HepG2 (cell line): ENCODE data around the gene PRSS8. TPM values are rescaled to one million over a fixed set of nuclear protein-coding genes. Genes with fewer than 3 reads are reported as not detected.

ENCODE experiments used
- ATF5 ChIP-seq: sonication (generic); formaldehyde crosslinking; IDR thresholded peaks from 2 replicates; pipeline ENCODE4 v1.4.0; 2020; ENCODE audit warnings: mild to moderate bottlenecking, low read depth, missing genetic modification reagents
- DDIT3 ChIP-seq: sonication (generic); formaldehyde crosslinking; IDR thresholded peaks from 2 replicates; pipeline ENCODE4 v1.4.0; 2020; ENCODE audit warnings: mild to moderate bottlenecking, missing genetic modification reagents
- HNRNPLL ChIP-seq: fragments of 200-400 bp; formaldehyde crosslinking; IDR thresholded peaks from 2 replicates; pipeline ENCODE4 v1.6.1; 2017; ENCODE audit warnings: mild to moderate bottlenecking, low read depth, low read length; ENCODE audit not compliant: poor library complexity, severe bottlenecking
- KDM1A ChIP-seq: IDR thresholded peaks from 2 replicates; pipeline ENCODE4 v1.6.1; 2016; ENCODE audit warnings: missing compliant biosample characterization
- MAFF ChIP-seq: IDR thresholded peaks from 2 replicates; pipeline ENCODE4 v1.6.1; 2011; ENCODE audit warnings: low read depth, low read length, improper control_type of control experiment
- PITX1 ChIP-seq: sonication (generic); formaldehyde crosslinking; IDR thresholded peaks from 2 replicates; pipeline ENCODE4 v1.5.1; 2020; ENCODE audit warnings: mild to moderate bottlenecking, missing genetic modification reagents
- PRDM4 ChIP-seq: sonication (generic); formaldehyde crosslinking; IDR thresholded peaks from 2 replicates; pipeline ENCODE4 v1.9.0; 2021; ENCODE audit warnings: missing genetic modification reagents, borderline replicate concordance
- SALL1 ChIP-seq: sonication (generic); formaldehyde crosslinking; IDR thresholded peaks from 2 replicates; pipeline ENCODE4 v1.8.0; 2022; ENCODE audit warnings: mild to moderate bottlenecking, missing genetic modification reagents
- SOX5 ChIP-seq: IDR thresholded peaks from 2 replicates; pipeline ENCODE4 v1.6.1; 2016; ENCODE audit warnings: borderline replicate concordance
- USF2 ChIP-seq, 2 experiments: sonication (generic) in 1 of 2; formaldehyde crosslinking in 1 of 2; IDR thresholded peaks; 2 replicates each; pipeline versions ENCODE4 v1.5.1 to v1.6.1; 2011 to 2020; ENCODE audit warnings: borderline replicate concordance in 1 of 2, low read depth in 1 of 2, low read length in 1 of 2, mild to moderate bottlenecking in 1 of 2, missing genetic modification reagents in 1 of 2, moderate library complexity in 1 of 2
- ZNF138 ChIP-seq: sonication (generic); formaldehyde crosslinking; IDR thresholded peaks from 2 replicates; pipeline ENCODE4 v1.5.0; 2020; ENCODE audit warnings: mild to moderate bottlenecking, low read depth, missing genetic modification reagents
- ZNF264 ChIP-seq: sonication (generic); formaldehyde crosslinking; IDR thresholded peaks from 2 replicates; pipeline ENCODE4 v1.4.0; 2020; ENCODE audit warnings: missing genetic modification reagents
- ZNF367 ChIP-seq: sonication (generic); formaldehyde crosslinking; IDR thresholded peaks from 2 replicates; pipeline ENCODE4 v1.4.0; 2020; ENCODE audit warnings: missing genetic modification reagents, borderline replicate concordance
- ZNF451 ChIP-seq: sonication (generic); formaldehyde crosslinking; IDR thresholded peaks from 2 replicates; pipeline ENCODE4 v1.5.0; 2020; ENCODE audit warnings: mild to moderate bottlenecking, missing genetic modification reagents
- ZNF564 ChIP-seq: sonication (generic); formaldehyde crosslinking; IDR thresholded peaks from 2 replicates; pipeline ENCODE4 v1.8.1; 2023; ENCODE audit warnings: mild to moderate bottlenecking, missing genetic modification reagents
- ZNF7 ChIP-seq: IDR thresholded peaks from 2 replicates; pipeline ENCODE4 v1.6.1; 2016; ENCODE audit warnings: missing biosample characterization, missing genetic modification reagents
- ZNF737 ChIP-seq: sonication (generic); formaldehyde crosslinking; IDR thresholded peaks from 2 replicates; pipeline ENCODE4 v1.5.0; 2020; ENCODE audit warnings: missing genetic modification reagents, mild to moderate bottlenecking, borderline replicate concordance
- ZSCAN22 ChIP-seq: sonication (generic); formaldehyde crosslinking; IDR thresholded peaks from 2 replicates; pipeline ENCODE4 v1.4.0; 2020; ENCODE audit warnings: mild to moderate bottlenecking, missing genetic modification reagents
- polyA plus RNA-seq, 8 experiments: library from polyadenylated mRNA; depleted of rRNA in 3 of 8; stranded (reverse) in 7 of 8; unstranded in 1 of 8; fragments of >200 nt; fragmentation: Illumina TruSeq in 4 of 8; extraction: Trizol in 4 of 8; gene quantifications; 2 replicates each; pipeline versions ENCODE4 v1.2.1 to v1.2.3, GENCODE V29; 2011 to 2016; ENCODE audit warnings: low read depth in 4 of 8, missing spikeins in 1 of 8, mixed read lengths in 1 of 8; ENCODE audit not compliant: insufficient read depth in 1 of 8
- total RNA-seq, 5 experiments: library from RNA; depleted of rRNA; stranded (reverse); fragments of >200 nt; fragmentation: Illumina TruSeq; extraction: Trizol; gene quantifications; 2 replicates each; pipeline ENCODE4 v1.2.3, GENCODE V29; 2016; ENCODE audit warnings: low read depth in 1 of 5
- TF ChIP-seq, protein P1 (sequence below): sonication (generic); formaldehyde crosslinking; IDR thresholded peaks from 2 replicates; pipeline ENCODE4 v1.4.0; 2020; ENCODE audit warnings: missing genetic modification reagents
- TF ChIP-seq, protein P2 (sequence below): sonication (generic); formaldehyde crosslinking; IDR thresholded peaks from 2 replicates; pipeline ENCODE4 v1.9.0; 2021; ENCODE audit warnings: missing genetic modification reagents, borderline replicate concordance

PRSS8 gene
- total and polyA plus RNA-seq, 2 of the 13 experiments (the other 11 are each of a cell fraction or from before 2014, with no cell fraction given), result 2.6 to 7.2 TPM

DNA sequence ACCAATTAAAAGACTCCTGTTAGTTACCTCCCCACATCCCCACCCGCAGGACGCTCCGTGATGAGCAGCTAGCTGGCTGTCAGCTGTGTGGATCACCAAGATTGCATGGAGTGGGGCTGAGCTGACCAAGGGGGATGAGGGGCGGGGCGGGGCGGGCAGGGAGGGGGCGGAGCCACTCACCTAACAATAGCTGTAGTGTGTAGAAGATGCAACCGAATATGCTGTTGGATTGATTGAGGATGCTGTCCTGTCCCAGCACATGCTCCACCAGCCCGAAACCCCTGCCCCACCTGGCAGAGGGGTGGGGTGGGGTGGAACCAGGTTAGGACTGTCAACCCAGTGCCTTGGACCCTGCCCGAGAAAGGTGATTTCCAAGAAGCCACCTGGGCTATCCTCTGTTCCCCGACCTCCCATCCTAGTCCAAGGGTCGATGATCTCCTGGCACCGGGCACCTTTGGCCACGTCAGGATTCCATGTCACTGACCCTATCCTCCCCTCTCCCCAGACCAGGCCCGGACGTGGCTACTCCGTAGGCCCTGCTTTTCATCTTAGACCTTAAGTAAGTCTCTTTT is 42.3 kb downstream of the PRSS8 start (continued):
- TF ChIP-seq PRDM4, result no peak
- no peak for TF ChIP-seq ZNF564 (CRISPR knock-in tag)
- no peak for TF ChIP-seq MAFF
- no peak for TF ChIP-seq ZNF451
- TF ChIP-seq ZNF737 (CRISPR knock-in tag), result no peak
- TF ChIP-seq ZNF367 (CRISPR knock-in tag), result no peak
- TF ChIP-seq HNRNPLL, result no peak
- TF ChIP-seq SALL1 (CRISPR knock-in tag), result no peak
- no peak for TF ChIP-seq ATF5 (CRISPR knock-in tag)
- no peak for TF ChIP-seq ZNF7 (CRISPR knock-in tag)
- no peak for TF ChIP-seq DDIT3 (CRISPR knock-in tag)
- TF ChIP-seq, protein P1, sequence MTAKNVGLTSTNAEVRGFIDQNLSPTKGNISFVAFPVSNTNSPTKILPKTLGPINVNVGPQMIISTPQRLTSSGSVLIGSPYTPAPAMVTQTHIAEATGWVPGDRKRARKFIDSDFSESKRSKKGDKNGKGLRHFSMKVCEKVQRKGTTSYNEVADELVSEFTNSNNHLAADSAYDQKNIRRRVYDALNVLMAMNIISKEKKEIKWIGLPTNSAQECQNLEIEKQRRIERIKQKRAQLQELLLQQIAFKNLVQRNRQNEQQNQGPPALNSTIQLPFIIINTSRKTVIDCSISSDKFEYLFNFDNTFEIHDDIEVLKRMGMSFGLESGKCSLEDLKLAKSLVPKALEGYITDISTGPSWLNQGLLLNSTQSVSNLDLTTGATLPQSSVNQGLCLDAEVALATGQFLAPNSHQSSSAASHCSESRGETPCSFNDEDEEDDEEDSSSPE, result no peak
- TF ChIP-seq ZNF264, result no peak
- TF ChIP-seq, protein P2, sequence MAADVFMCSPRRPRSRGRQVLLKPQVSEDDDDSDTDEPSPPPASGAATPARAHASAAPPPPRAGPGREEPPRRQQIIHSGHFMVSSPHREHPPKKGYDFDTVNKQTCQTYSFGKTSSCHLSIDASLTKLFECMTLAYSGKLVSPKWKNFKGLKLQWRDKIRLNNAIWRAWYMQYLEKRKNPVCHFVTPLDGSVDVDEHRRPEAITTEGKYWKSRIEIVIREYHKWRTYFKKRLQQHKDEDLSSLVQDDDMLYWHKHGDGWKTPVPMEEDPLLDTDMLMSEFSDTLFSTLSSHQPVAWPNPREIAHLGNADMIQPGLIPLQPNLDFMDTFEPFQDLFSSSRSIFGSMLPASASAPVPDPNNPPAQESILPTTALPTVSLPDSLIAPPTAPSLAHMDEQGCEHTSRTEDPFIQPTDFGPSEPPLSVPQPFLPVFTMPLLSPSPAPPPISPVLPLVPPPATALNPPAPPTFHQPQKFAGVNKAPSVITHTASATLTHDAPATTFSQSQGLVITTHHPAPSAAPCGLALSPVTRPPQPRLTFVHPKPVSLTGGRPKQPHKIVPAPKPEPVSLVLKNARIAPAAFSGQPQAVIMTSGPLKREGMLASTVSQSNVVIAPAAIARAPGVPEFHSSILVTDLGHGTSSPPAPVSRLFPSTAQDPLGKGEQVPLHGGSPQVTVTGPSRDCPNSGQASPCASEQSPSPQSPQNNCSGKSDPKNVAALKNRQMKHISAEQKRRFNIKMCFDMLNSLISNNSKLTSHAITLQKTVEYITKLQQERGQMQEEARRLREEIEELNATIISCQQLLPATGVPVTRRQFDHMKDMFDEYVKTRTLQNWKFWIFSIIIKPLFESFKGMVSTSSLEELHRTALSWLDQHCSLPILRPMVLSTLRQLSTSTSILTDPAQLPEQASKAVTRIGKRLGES (CRISPR knock-in tag), result no peak
- TF ChIP-seq ZSCAN22 (CRISPR knock-in tag), result no peak
- no peak for TF ChIP-seq USF2 (IDR thresholded peaks at IDR 0.05; ENCODE audit: low read depth, low read length)
- no peak for TF ChIP-seq USF2 (CRISPR knock-in tag; IDR thresholded peaks at IDR 0.05; ENCODE audit: borderline replicate concordance)
- no peak for TF ChIP-seq ZNF138 (CRISPR knock-in tag)
- peak; percentile 55; the same call in 1 of the 2 replicates for TF ChIP-seq SOX5 (CRISPR knock-in tag)
- no peak for TF ChIP-seq KDM1A
- TF ChIP-seq PITX1 (CRISPR knock-in tag), result no peak
